H1 (cell line): ENCODE measurements around the gene GALNT7. TPM values are rescaled to one million over a fixed set of nuclear protein-coding genes. Genes with fewer than 3 reads are reported as not detected.

Experiments
- BCL11A ChIP-seq, 2 experiments: IDR thresholded peaks; one replicate each; pipeline ENCODE4 v1.6.1; 2011; ENCODE audit warnings: low read depth in 2 of 2, low read length in 2 of 2, mild to moderate bottlenecking in 2 of 2
- CEBPB ChIP-seq: IDR thresholded peaks from 2 replicates; pipeline ENCODE4 v1.6.1; 2012; ENCODE audit warnings: low read depth, low read length
- KDM4A ChIP-seq: IDR thresholded peaks from one replicate; pipeline ENCODE4 v1.7.1; 2012; ENCODE audit warnings: low read depth, mild to moderate bottlenecking, moderate library complexity, low read length, inconsistent platforms; ENCODE audit not compliant: severe bottlenecking
- MAFK ChIP-seq: IDR thresholded peaks from 2 replicates; pipeline ENCODE4 v1.6.1; 2012; ENCODE audit warnings: low read depth, mild to moderate bottlenecking, improper control_type of control experiment, low read length
- NANOG ChIP-seq: IDR thresholded peaks from 2 replicates; pipeline ENCODE4 v1.6.1; 2011; ENCODE audit warnings: low read length, low read depth, mild to moderate bottlenecking, inconsistent platforms; ENCODE audit not compliant: insufficient read depth, poor library complexity, severe bottlenecking
- POLR2AphosphoS5 ChIP-seq: IDR thresholded peaks from 2 replicates; pipeline ENCODE4 v1.6.1; 2011; ENCODE audit warnings: low read depth, low read length
- SP2 ChIP-seq: IDR thresholded peaks from 2 replicates; pipeline ENCODE4 v1.6.1; 2012; ENCODE audit warnings: mild to moderate bottlenecking, low read length, inconsistent platforms
- TEAD4 ChIP-seq: IDR thresholded peaks from 2 replicates; pipeline ENCODE4 v1.6.1; 2012; ENCODE audit warnings: low read depth, low read length, inconsistent platforms, mixed read lengths
- polyA plus RNA-seq, 7 experiments: library from polyadenylated mRNA; depleted of rRNA in 3 of 7; stranded (reverse) in 5 of 7; unstranded in 2 of 7; fragments of >200 nt in 5 of 7; fragments of 200-250 nt in 2 of 7; gene quantifications; 1 replicate in 5 of 7; 2 replicates in 1 of 7; 4 replicates in 1 of 7; pipeline versions ENCODE4 v1.2.1 to v1.2.3, GENCODE V29; 2011 to 2013; ENCODE audit warnings: missing spikeins in 2 of 7, mixed read lengths in 2 of 7
- total RNA-seq: library from RNA; stranded (reverse); fragmentation: NEBNext Ultra II Directional; extraction: Animal tissue kit (Norgen Biotek cat#: 25700); gene quantifications from 2 replicates; pipeline ENCODE4 v1.2.1, GENCODE V29; 2021
- TF ChIP-seq, protein P1 (sequence below): fragments of 300-600 bp; sonication (generic); IDR thresholded peaks from 2 replicates; pipeline ENCODE4 v1.7.1; 2012; ENCODE audit warnings: low read length, moderate library complexity, mild to moderate bottlenecking, inconsistent platforms; ENCODE audit not compliant: insufficient replicate concordance

Gene GALNT7
- total and polyA plus RNA-seq, 2 of the 8 experiments (the other 6 are each of a cell fraction or from before 2014, with no cell fraction given) = 22.4 to 85.5 TPM

DNA sequence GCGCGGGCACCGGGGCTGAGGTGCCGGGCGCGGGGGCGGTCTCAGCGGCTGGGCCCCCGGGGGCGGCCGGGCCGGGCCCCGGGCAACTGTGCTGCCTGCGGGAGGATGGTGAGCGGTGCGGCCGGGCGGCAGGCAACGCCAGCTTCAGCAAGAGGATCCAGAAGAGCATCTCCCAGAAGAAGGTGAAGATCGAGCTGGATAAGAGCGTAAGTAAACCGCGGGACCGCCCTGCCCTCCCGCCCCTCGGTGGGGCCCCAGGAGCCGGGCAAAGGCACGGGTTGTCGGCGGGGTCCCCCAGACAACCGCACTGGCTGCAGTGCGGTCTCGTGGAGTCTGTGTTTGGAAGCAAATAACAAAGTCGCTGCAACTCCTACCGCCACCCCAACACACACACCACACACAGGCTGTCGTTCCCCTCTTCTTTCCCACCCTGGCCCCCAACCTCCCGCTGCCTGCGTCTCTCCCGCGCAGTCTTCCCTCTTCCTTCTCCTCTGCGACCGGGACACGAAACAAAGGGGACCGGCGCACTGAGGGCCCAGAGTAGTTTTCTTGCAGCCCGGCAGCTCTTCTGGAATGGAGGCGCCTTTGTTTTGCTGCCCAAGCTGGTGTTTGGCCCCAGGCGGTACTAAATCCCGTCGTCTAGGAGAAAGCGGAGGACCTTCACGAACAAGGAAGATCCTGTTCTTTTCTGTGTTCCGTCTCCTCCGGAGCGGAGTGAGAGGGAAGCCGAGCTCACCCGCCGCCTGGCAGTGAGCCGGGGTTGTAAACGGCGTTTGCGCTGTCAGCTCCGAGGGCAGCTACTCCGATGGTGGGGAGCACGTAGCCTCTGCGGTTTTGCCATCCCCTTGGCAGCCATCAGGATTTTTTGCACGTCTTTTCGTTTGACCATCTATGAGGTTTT is 202.9 kb downstream of the GALNT7 start (continued):
- TF ChIP-seq KDM4A = peak; percentile 42
- TF ChIP-seq, protein P1, sequence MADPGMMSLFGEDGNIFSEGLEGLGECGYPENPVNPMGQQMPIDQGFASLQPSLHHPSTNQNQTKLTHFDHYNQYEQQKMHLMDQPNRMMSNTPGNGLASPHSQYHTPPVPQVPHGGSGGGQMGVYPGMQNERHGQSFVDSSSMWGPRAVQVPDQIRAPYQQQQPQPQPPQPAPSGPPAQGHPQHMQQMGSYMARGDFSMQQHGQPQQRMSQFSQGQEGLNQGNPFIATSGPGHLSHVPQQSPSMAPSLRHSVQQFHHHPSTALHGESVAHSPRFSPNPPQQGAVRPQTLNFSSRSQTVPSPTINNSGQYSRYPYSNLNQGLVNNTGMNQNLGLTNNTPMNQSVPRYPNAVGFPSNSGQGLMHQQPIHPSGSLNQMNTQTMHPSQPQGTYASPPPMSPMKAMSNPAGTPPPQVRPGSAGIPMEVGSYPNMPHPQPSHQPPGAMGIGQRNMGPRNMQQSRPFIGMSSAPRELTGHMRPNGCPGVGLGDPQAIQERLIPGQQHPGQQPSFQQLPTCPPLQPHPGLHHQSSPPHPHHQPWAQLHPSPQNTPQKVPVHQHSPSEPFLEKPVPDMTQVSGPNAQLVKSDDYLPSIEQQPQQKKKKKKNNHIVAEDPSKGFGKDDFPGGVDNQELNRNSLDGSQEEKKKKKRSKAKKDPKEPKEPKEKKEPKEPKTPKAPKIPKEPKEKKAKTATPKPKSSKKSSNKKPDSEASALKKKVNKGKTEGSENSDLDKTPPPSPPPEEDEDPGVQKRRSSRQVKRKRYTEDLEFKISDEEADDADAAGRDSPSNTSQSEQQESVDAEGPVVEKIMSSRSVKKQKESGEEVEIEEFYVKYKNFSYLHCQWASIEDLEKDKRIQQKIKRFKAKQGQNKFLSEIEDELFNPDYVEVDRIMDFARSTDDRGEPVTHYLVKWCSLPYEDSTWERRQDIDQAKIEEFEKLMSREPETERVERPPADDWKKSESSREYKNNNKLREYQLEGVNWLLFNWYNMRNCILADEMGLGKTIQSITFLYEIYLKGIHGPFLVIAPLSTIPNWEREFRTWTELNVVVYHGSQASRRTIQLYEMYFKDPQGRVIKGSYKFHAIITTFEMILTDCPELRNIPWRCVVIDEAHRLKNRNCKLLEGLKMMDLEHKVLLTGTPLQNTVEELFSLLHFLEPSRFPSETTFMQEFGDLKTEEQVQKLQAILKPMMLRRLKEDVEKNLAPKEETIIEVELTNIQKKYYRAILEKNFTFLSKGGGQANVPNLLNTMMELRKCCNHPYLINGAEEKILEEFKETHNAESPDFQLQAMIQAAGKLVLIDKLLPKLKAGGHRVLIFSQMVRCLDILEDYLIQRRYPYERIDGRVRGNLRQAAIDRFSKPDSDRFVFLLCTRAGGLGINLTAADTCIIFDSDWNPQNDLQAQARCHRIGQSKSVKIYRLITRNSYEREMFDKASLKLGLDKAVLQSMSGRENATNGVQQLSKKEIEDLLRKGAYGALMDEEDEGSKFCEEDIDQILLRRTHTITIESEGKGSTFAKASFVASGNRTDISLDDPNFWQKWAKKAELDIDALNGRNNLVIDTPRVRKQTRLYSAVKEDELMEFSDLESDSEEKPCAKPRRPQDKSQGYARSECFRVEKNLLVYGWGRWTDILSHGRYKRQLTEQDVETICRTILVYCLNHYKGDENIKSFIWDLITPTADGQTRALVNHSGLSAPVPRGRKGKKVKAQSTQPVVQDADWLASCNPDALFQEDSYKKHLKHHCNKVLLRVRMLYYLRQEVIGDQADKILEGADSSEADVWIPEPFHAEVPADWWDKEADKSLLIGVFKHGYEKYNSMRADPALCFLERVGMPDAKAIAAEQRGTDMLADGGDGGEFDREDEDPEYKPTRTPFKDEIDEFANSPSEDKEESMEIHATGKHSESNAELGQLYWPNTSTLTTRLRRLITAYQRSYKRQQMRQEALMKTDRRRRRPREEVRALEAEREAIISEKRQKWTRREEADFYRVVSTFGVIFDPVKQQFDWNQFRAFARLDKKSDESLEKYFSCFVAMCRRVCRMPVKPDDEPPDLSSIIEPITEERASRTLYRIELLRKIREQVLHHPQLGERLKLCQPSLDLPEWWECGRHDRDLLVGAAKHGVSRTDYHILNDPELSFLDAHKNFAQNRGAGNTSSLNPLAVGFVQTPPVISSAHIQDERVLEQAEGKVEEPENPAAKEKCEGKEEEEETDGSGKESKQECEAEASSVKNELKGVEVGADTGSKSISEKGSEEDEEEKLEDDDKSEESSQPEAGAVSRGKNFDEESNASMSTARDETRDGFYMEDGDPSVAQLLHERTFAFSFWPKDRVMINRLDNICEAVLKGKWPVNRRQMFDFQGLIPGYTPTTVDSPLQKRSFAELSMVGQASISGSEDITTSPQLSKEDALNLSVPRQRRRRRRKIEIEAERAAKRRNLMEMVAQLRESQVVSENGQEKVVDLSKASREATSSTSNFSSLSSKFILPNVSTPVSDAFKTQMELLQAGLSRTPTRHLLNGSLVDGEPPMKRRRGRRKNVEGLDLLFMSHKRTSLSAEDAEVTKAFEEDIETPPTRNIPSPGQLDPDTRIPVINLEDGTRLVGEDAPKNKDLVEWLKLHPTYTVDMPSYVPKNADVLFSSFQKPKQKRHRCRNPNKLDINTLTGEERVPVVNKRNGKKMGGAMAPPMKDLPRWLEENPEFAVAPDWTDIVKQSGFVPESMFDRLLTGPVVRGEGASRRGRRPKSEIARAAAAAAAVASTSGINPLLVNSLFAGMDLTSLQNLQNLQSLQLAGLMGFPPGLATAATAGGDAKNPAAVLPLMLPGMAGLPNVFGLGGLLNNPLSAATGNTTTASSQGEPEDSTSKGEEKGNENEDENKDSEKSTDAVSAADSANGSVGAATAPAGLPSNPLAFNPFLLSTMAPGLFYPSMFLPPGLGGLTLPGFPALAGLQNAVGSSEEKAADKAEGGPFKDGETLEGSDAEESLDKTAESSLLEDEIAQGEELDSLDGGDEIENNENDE = no peak
- no peak for TF ChIP-seq BCL11A (IDR thresholded peaks at IDR 0.05; ENCODE audit: low read depth in 2 of 2, low read length in 2 of 2)
- no peak for TF ChIP-seq TEAD4
- TF ChIP-seq CEBPB = no peak
- no peak for TF ChIP-seq SP2
- no peak for TF ChIP-seq MAFK
- TF ChIP-seq NANOG = no peak
- TF ChIP-seq POLR2AphosphoS5 = no peak
